Pancreas (tissue), 10 donors: ENCODE measurements around the gene SND1. TPM values are rescaled to one million over a fixed set of nuclear protein-coding genes. Genes with fewer than 3 reads are reported as not detected.

ENCODE experiments used
- ATAC-seq, 4 donors: fragments of 200-7000 bp; cut with Tn5 transposase; one replicate each; pipeline versions ENCODE4 v1.8.0 to v1.9.1; 2020; ENCODE audit warnings: mild to moderate bottlenecking in 4 of 4, moderate library complexity in 4 of 4
- DNase-seq, 6 donors: peaks; one replicate each; pipeline ENCODE4 v3.0.0-alpha.2; 2020
- FAIRE-seq: peaks from 2 replicates; lab custom pipeline; 2012; peaks lifted over from hg19 to GRCh38; lab: Jason Lieb, UNC
- H3K27ac ChIP-seq, 4 donors: fragments of 200-600 bp; sonication (generic); 1 replicate in 3 of 4; 2 replicates in 1 of 4; pipeline versions ENCODE4 v1.5.0 to v1.8.0; 2020
- H3K27me3 ChIP-seq, 4 donors: fragments of 200-600 bp; one replicate each; pipeline ENCODE4 v1.8.0; 2021
- H3K36me3 ChIP-seq, 3 donors: fragments of 200-600 bp; sonication (generic) in 1 of 3; one replicate each; pipeline versions ENCODE4 v1.5.0 to v1.8.0; 2020 to 2021
- H3K4me1 ChIP-seq, 3 donors: fragments of 200-600 bp; one replicate each; pipeline ENCODE4 v1.8.0; 2021
- H3K4me3 ChIP-seq, 4 donors: fragments of 200-600 bp; sonication (generic) in 2 of 4; one replicate each; pipeline versions ENCODE4 v1.5.0 to v1.8.0; 2020 to 2021
- H3K9me3 ChIP-seq, 4 donors: fragments of 200-600 bp; one replicate each; pipeline ENCODE4 v1.8.0; 2021
- CTCF ChIP-seq, 4 donors: fragments of 200-600 bp; sonication (generic) in 3 of 4; IDR thresholded peaks; one replicate each; pipeline versions ENCODE4 v1.5.0 to v1.8.0; 2021; ENCODE audit warnings: antibody characterized with exemption in 4 of 4
- WGBS, 2 donors: extraction: QIAGEN DNeasy Blood & Tissue Kit; methylation state at CpG; one replicate each; pipeline ENCODE4 v1.1.7; 2013; 5-methylcytosine and 5-hydroxymethylcytosine counted together
- intact Hi-C, 3 donors: fragments of 100-400 bp; cut with DNase I; formaldehyde crosslinking; loops; one replicate each; pipeline versions ENCODE4 v1.11.1 to v1.14.2; 2022
- polyA plus RNA-seq, 2 donors: library from polyadenylated mRNA; stranded (reverse); fragments of 200-250 nt; gene quantifications; one replicate each; pipeline ENCODE4 v1.2.3, GENCODE V29; 2013
- total RNA-seq, 6 donors: library from RNA; stranded (reverse); fragmentation: NEBNext Ultra II Directional in 4 of 6; extraction: Animal tissue kit (Norgen Biotek cat#: 25700) in 4 of 6; gene quantifications; one replicate each; pipeline versions ENCODE4 v1.2.1 to v1.2.4, GENCODE V29; 2021 to 2023
- donor health status: healthy with polysubstance abuse.
- donor health status: DM: no; HTN: no; CAD: no; lungs with moderate emphysema.
- donor health status: DM: no; HTN: no; CAD: no.
- donor health status: control.
- donor health status: control.
- donor health status: Bipolar disorder and iron deficiency.
- donor health status: DM: yes; HTN: yes; CAD: no.
- donor health status: DM: no; HTN: no; CAD: no.
- donor health status: DM: no; HTN: no; CAD: no.
- donor health status: DM: yes; HTN: yes; CAD: no.

The SND1 gene
- total and polyA plus RNA-seq, 8 donors = 84.1 to 308 (median 225) TPM

DNA sequence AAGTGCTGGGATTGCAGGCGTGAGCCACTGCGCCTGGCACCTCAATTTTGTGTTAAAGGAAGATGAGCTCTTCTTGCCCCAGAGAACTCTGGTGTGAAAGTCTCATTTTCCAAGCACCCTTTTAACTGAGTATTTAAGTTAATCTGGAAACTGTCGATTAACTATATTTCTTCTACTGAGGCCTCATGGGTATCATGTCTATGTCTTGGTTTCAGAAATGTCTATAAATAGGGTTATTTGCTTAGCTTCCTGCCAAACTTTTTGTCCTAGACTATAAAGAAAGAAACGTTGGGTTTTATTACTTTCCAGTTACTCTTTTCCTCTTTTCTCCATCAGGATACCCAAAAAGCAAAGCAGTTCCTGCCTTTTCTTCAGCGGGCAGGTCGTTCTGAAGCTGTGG, 276.9 kb downstream of the SND1 start:
- ATAC-seq = no peak
- TF ChIP-seq CTCF (IDR thresholded peaks at IDR 0.05) = no peak
- Histone ChIP-seq H3K27ac (no peak overlapping the region), H3K27me3 (no peaks in the 10 kb centered on the region), H3K36me3 (peaks cover 0 to 12% (median 3%) of the 10 kb centered on the region in 3 donors), H3K4me1 (peaks cover 11 to 19% (median 19%) of the 10 kb centered on the region in 3 donors), H3K4me3 (no peak overlapping the region), H3K9me3 (no peaks in the 10 kb centered on the region)
- intact Hi-C loops = no loop called here
- FAIRE-seq = no peak
- no peak for DNase-seq
- WGBS, 2 donors = 84 to 85% methylated on average over 6 of the region's 6 CpGs

GRCh38 chr7:127930341-127931328, 278.6 kb downstream of the SND1 start:
- ATAC-seq = peak in 2 of 4 donors; percentile 43 to 61
- no peaks in the 10 kb centered on the region for H3K27me3 ChIP-seq

DNA sequence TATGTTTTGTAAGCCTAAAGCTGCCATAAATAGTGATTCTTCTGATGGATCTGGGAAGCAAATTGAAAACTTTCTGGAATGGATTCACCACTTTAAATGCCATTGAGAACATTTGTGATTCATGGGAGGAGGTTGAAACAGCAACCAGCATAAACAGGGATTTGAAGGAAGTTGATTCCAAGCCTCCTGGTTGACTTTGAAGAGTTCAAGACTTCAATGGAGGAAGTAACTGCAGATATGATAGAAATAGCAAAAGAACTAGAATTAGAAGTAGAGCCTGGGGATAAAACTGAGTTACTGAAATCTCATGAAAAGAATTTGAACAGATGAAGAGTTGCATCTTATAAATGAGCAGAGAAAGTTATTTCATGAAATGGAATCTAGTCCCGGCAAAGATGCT, 280.1 kb downstream of the SND1 start:
- Histone ChIP-seq H3K27me3 (no peaks in the 10 kb centered on the region), H3K27ac (no peak overlapping the region), H3K4me1 (peaks cover 11 to 15% (median 14%) of the 10 kb centered on the region in 3 donors), H3K36me3 (peaks cover 0 to 12% (median 3%) of the 10 kb centered on the region in 3 donors), H3K9me3 (no peaks in the 10 kb centered on the region), H3K4me3 (no peak overlapping the region)
- DNase-seq (no peak), FAIRE-seq (no peak), ATAC-seq (no peak)
- intact Hi-C loops = no loop called here
- no peak for TF ChIP-seq CTCF (IDR thresholded peaks at IDR 0.05)
- 97 to 99% methylated on average over 1 of the region's 1 CpG for WGBS, 2 donors

More at GRCh38 chr7:127930341-127931328, 278.6 kb downstream of the SND1 start:
- Histone ChIP-seq H3K9me3 (no peaks in the 10 kb centered on the region), H3K36me3 (peaks cover 0 to 12% (median 3%) of the 10 kb centered on the region in 3 donors), H3K4me3 (no peak overlapping the region), H3K4me1 (peaks cover 11 to 19% (median 19%) of the 10 kb centered on the region in 3 donors), H3K27ac (no peak overlapping the region)
- DNase-seq (no peak), FAIRE-seq (no peak)
- TF ChIP-seq CTCF (IDR thresholded peaks at IDR 0.05) = no peak
- intact Hi-C loops = no loop called here
- WGBS, 2 donors = 50 to 53% methylated on average over 3 of the region's 3 CpGs

- Histone ChIP-seq H3K9me3 (no peaks in the 10 kb centered on the region), H3K27me3 (no peaks in the 10 kb centered on the region), H3K36me3 (peaks cover 0 to 12% (median 3%) of the 10 kb centered on the region in 3 donors), H3K27ac (no peak overlapping the region), H3K4me3 (no peak overlapping the region), H3K4me1 (peaks cover 8 to 11% (median 10%) of the 10 kb centered on the region in 3 donors)
- FAIRE-seq (no peak), ATAC-seq (no peak), DNase-seq (no peak)
- no peak for TF ChIP-seq CTCF (IDR thresholded peaks at IDR 0.05)
- WGBS, 2 donors = 50 to 95% methylated on average over 1 of the region's 1 CpG
- intact Hi-C loops = no loop called here
Measured at GRCh38 chr7:127932496-127932895, 280.5 kb downstream of the SND1 start.
